Measurements from ENCODE around the gene PPP1R14C.

- TF ChIP-seq CTCF (IDR thresholded peaks at IDR 0.05; ENCODE audit: poor library complexity) (no peak), EZH2phosphoT487 (IDR thresholded peaks at IDR 0.05; ENCODE audit: low read depth, severe bottlenecking, unreplicated experiment) (no peak), EZH2 (IDR thresholded peaks at IDR 0.05; ENCODE audit: borderline replicate concordance) (no peak)
These were observed 125.1 kb downstream of the PPP1R14C start for GRCh38 chr6:150267686-150268561.
